KOPT-K1 (cell line): ENCODE data around the gene TMED7.

Experiments
- H3K27ac ChIP-seq: fragments of 200-600 bp; sonication (generic); 2 replicates; pipeline ENCODE4 v1.5.1; 2016; ENCODE audit warnings: antibody characterized with exemption, mild to moderate bottlenecking, low read depth, low read length; ENCODE audit not compliant: poor library complexity, severe bottlenecking
- H3K36me3 ChIP-seq: fragments of 200-600 bp; sonication (generic); 2 replicates; pipeline ENCODE4 v1.5.1; 2017; ENCODE audit warnings: antibody characterized with exemption, mild to moderate bottlenecking, low read length, moderate library complexity; ENCODE audit not compliant: insufficient read depth
- H3K9me3 ChIP-seq: fragments of 200-600 bp; sonication (generic); 2 replicates; pipeline ENCODE4 v1.5.1; 2017; ENCODE audit warnings: antibody characterized with exemption, low read length, mild to moderate bottlenecking; ENCODE audit not compliant: insufficient read depth, poor library complexity, severe bottlenecking

Gene TMED7

GRCh38 chr5:115641948-115642347 is 16.1 kb upstream of the TMED7 start:
- Histone ChIP-seq H3K36me3 (no peaks in the 10 kb centered on the region), H3K27ac (no peak overlapping the region), H3K9me3 (no peaks in the 10 kb centered on the region)

- Histone ChIP-seq H3K36me3 (no peaks in the 10 kb centered on the region), H3K9me3 (no peaks in the 10 kb centered on the region)
Observed at GRCh38 chr5:115640274-115640673, 14.4 kb upstream of the TMED7 start.

GRCh38 chr5:115639377-115639776 is 13.5 kb upstream of the TMED7 start:
- Histone ChIP-seq H3K36me3 (no peaks in the 10 kb centered on the region), H3K9me3 (no peaks in the 10 kb centered on the region), H3K27ac (no peak overlapping the region)

More at GRCh38 chr5:115640274-115640673, 14.4 kb upstream of the TMED7 start:
- no peak overlapping the region for H3K27ac ChIP-seq

- no peaks in the 10 kb centered on the region for H3K9me3 ChIP-seq
Observed at GRCh38 chr5:115637507-115637906, 11.7 kb upstream of the TMED7 start.

GRCh38 chr5:115636008-115636407 is 10.2 kb upstream of the TMED7 start:
- Histone ChIP-seq H3K9me3 (no peaks in the 10 kb centered on the region), H3K27ac (no peak overlapping the region), H3K36me3 (no peaks in the 10 kb centered on the region)

More at GRCh38 chr5:115637507-115637906, 11.7 kb upstream of the TMED7 start:
- Histone ChIP-seq H3K27ac (no peak overlapping the region), H3K36me3 (no peaks in the 10 kb centered on the region)

DNA sequence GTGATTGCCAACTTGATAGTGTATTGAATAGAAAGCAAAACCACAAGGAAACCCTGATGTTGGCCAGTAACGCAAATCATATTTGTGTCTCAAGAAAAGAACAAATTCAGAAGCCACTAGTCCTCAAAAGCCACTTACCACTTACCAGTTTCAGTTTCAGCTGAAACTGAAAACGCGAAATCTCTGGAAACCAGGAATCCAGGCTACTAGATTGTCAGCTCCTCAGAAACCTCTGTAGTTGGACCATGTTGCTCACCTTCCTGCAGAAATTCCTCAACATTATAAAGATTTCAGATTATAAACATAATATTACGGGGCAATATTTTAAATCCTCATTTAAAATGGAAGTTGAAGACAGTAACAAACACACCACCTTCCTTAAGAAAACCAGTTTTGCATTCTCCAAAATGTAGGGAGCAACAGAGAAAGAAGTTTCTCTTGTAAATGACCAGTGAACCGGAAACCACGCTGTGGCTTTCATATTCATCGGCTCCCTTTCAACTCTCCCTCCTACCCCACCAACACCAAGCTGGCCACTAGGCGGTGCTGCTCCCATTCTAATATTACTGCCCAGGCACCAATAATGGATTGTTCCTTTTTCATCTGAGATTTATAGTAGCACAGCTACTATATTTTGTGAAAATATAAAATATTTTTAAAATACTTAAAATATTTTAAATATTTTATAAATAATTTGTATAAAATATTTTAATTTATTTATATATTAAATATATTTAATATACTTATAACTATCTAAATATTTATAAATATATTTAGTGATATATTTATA is 8.7 kb upstream of the TMED7 start:
- peak overlapping the region; percentile 66 for H3K27ac ChIP-seq
- H3K9me3 ChIP-seq, result no peaks in the 10 kb centered on the region
- no peaks in the 10 kb centered on the region for H3K36me3 ChIP-seq

DNA sequence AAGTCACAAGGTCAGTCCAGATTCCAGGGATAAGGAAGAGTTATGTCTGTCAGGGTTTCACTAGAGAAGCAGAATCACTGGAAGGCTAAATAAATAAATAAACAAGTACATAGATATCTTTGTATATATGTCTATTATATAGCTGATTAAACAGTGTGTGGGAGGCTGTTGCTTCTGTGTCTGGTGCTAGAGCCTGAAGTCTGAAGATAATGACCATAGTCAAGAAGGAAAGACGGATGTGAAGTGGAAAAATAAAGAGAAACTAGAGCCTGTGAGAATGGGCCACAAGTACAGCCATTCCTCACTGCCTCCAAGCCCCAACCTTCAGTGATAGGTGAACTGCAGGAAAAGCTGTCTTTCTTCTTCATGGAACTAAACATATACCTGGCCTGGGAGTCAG is 4.1 kb upstream of the TMED7 start:
- Histone ChIP-seq H3K9me3 (no peaks in the 10 kb centered on the region), H3K27ac (no peak overlapping the region), H3K36me3 (no peaks in the 10 kb centered on the region)

DNA sequence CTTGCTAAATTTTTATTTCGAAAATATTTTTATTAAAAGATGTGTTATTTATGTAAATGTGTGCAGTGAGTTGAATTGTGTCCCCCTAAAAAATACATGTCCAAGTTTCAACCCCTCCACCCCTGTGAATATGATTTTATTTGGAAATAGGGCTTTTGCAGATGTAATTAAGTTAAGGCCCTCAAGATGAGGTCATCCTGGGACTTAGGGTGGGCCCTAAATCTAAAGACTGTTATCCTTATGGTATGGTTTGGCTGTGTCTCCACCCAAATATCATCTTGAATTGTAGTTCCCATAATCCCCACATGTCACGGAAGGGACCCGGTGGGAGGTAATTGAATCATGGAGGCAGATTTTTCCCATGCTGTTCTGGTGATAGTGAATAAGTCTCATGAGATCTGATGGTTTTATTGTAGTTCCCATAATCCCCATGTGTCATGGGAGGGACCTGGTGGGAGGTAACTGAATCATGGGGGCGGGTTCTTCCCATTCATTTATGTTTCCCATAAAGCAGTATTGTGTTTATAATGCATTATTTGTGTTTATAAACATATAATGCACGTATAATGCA is 1.5 kb upstream of the TMED7 start:
- peaks cover 17% of the 10 kb centered on the region for H3K36me3 ChIP-seq
- H3K9me3 ChIP-seq, result no peaks in the 10 kb centered on the region
- no peak overlapping the region for H3K27ac ChIP-seq

GRCh38 chr5:115626445-115626823 is 598 bp upstream of the TMED7 start:
- Histone ChIP-seq H3K27ac (peak overlapping the region; percentile 92), H3K36me3 (peaks cover 27% of the 10 kb centered on the region)

GRCh38 chr5:115624994-115625393 is 842 bp downstream of the TMED7 start:
- Histone ChIP-seq H3K9me3 (no peaks in the 10 kb centered on the region), H3K27ac (peak overlapping the region; percentile 92)

More at GRCh38 chr5:115626445-115626823, 598 bp upstream of the TMED7 start:
- no peaks in the 10 kb centered on the region for H3K9me3 ChIP-seq

DNA sequence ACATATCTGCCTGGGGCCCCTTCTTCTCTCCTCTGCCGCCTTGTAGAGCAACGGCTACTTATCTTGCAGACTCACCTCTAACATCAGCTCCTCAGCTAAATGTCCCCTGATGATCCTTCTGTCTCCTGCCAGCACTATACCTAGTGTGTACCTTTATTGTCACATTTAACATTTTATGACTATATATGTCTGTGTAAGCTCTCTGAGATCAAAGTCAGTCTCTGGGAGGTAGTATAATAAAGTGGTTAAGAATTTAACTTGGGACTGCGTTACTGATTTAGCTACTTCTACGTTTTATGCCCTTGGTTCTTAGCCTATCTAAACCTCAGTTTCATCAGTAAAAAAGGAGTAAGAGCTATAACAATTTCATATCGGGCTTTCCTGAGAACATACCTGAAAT is 2.2 kb downstream of the TMED7 start:
- Histone ChIP-seq H3K27ac (peak overlapping the region; percentile 92), H3K36me3 (peaks cover 55% of the 10 kb centered on the region)

More at GRCh38 chr5:115624994-115625393, 842 bp downstream of the TMED7 start:
- peaks cover 41% of the 10 kb centered on the region for H3K36me3 ChIP-seq

GRCh38 chr5:115621365-115621900 is 4.4 kb downstream of the TMED7 start:
- H3K9me3 ChIP-seq, result no peaks in the 10 kb centered on the region
- no peak overlapping the region for H3K27ac ChIP-seq
- peaks cover 77% of the 10 kb centered on the region for H3K36me3 ChIP-seq

More for the DNA sequence above, 2.2 kb downstream of the TMED7 start:
- H3K9me3 ChIP-seq, result no peaks in the 10 kb centered on the region

GRCh38 chr5:115616892-115617291 is 8.9 kb downstream of the TMED7 start:
- no peaks in the 10 kb centered on the region for H3K9me3 ChIP-seq
- peaks cover 100% of the 10 kb centered on the region for H3K36me3 ChIP-seq
- H3K27ac ChIP-seq, result no peak overlapping the region

DNA sequence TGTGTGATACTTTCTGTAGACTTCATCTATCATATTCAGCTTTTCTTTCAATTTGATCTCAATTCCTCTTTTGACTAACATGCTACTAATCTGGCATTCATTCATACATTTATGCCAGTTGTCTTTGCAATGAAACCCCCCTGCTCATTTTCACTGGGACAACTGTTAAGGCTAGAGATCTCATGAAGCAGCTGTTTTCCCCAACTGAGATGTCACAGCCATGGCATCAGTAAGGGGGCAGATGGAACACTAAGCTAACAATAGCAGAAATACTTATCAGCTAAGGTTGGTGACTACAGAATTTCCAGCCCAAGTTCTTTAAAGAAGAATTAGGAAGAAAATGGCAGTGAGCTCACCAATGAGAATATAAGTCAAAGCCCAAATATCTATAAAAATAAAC is 9.4 kb downstream of the TMED7 start:
- no peaks in the 10 kb centered on the region for H3K9me3 ChIP-seq
- no peak overlapping the region for H3K27ac ChIP-seq
- H3K36me3 ChIP-seq, result peaks cover 100% of the 10 kb centered on the region

DNA sequence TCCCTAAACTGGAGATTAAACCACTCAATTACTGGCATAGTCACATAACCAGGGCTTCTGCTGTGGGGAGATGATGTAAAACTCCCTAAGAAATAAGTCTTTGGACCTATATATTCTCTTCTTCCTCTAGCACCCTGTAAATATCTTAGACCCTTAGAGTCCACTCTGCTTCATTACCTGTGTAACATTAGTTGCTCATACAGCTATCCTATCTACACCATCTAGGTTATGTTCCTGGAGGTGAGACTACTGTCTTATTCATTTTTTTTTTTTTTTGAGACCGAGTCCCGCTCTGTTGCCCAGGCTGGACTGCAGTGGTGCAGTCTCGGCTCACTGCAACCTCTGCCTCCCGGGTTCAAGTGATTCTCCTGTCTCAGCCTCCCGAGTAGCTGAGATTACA is 14.0 kb downstream of the TMED7 start:
- H3K27ac ChIP-seq, result no peak overlapping the region
- peaks cover 84% of the 10 kb centered on the region for H3K36me3 ChIP-seq
- no peaks in the 10 kb centered on the region for H3K9me3 ChIP-seq
